Astrocyte (in vitro differentiated cells and primary cell): Measurements from ENCODE around the gene PSMD3. TPM values are rescaled to one million over a fixed set of nuclear protein-coding genes. Genes with fewer than 3 reads are reported as not detected.

Experiments used
- DNase-seq: peaks from one replicate; pipeline ENCODE4 v3.0.0-alpha.2; 2010; ENCODE audit warnings: low read depth
- FAIRE-seq: peaks from 2 replicates; lab custom pipeline; 2011; peaks lifted over from hg19 to GRCh38; lab: Jason Lieb, UNC
- H2AFZ ChIP-seq: 2 replicates; pipeline ENCODE4 v1.6.0; 2012; ENCODE audit warnings: low read depth, low read length, inconsistent platforms
- H3K27ac ChIP-seq: 2 replicates; pipeline ENCODE4 v1.5.1; 2011; ENCODE audit warnings: low read depth, low read length, inconsistent platforms
- H3K27me3 ChIP-seq: 2 replicates; pipeline ENCODE4 v1.6.0; 2011; ENCODE audit warnings: low read length, inconsistent platforms; ENCODE audit not compliant: insufficient read depth
- H3K36me3 ChIP-seq: 2 replicates; pipeline ENCODE4 v1.5.1; 2011; ENCODE audit warnings: low read length, inconsistent platforms; ENCODE audit not compliant: insufficient read depth
- H3K4me1 ChIP-seq: 2 replicates; pipeline ENCODE4 v1.5.1; 2011; ENCODE audit warnings: low read length, inconsistent platforms; ENCODE audit not compliant: insufficient read depth
- H3K4me2 ChIP-seq: 2 replicates; pipeline ENCODE4 v1.6.0; 2012; ENCODE audit warnings: low read length, inconsistent platforms
- H3K4me3 ChIP-seq: 2 replicates; pipeline ENCODE4 v1.5.1; 2011; ENCODE audit warnings: low read depth, mild to moderate bottlenecking, low read length, inconsistent platforms; ENCODE audit not compliant: insufficient read depth
- H3K79me2 ChIP-seq: 2 replicates; pipeline ENCODE4 v1.6.0; 2012; ENCODE audit warnings: mild to moderate bottlenecking, low read length, inconsistent platforms; ENCODE audit not compliant: insufficient read depth
- H3K9ac ChIP-seq: 2 replicates; pipeline ENCODE4 v1.6.0; 2012; ENCODE audit warnings: mild to moderate bottlenecking, low read length, inconsistent platforms
- H3K9me3 ChIP-seq: 2 replicates; pipeline ENCODE4 v1.5.1; 2012; ENCODE audit warnings: low read depth, mild to moderate bottlenecking, low read length, inconsistent platforms; ENCODE audit not compliant: insufficient read depth
- H4K20me1 ChIP-seq: 2 replicates; pipeline ENCODE4 v1.6.0; 2012; ENCODE audit warnings: low read length, inconsistent platforms; ENCODE audit not compliant: insufficient read depth
- H3K27ac Mint-ChIP-seq: one replicate; pipeline ENCODE4 v1.8.0; 2021; ENCODE audit warnings: mild to moderate bottlenecking, mixed read lengths; ENCODE audit not compliant: unreplicated experiment
- H3K27me3 Mint-ChIP-seq: one replicate; pipeline ENCODE4 v1.8.0; 2021; ENCODE audit warnings: low read depth, mixed read lengths; ENCODE audit not compliant: unreplicated experiment
- H3K36me3 Mint-ChIP-seq: one replicate; pipeline ENCODE4 v1.8.0; 2021; ENCODE audit warnings: low read depth, mixed read lengths; ENCODE audit not compliant: unreplicated experiment
- H3K4me1 Mint-ChIP-seq: one replicate; pipeline ENCODE4 v1.8.0; 2021; ENCODE audit warnings: low read depth, mixed read lengths; ENCODE audit not compliant: unreplicated experiment
- H3K4me3 Mint-ChIP-seq: one replicate; pipeline ENCODE4 v1.8.0; 2021; ENCODE audit warnings: mild to moderate bottlenecking, moderate library complexity, mixed read lengths; ENCODE audit not compliant: unreplicated experiment
- H3K9me3 Mint-ChIP-seq: one replicate; pipeline ENCODE4 v1.8.0; 2021; ENCODE audit warnings: mild to moderate bottlenecking, mixed read lengths; ENCODE audit not compliant: unreplicated experiment
- CTCF ChIP-seq: IDR thresholded peaks from 2 replicates; pipeline ENCODE4 v1.5.1; 2011; ENCODE audit warnings: low read depth, mild to moderate bottlenecking, inconsistent platforms, low read length, moderate library complexity; ENCODE audit not compliant: insufficient read depth
- EZH2 ChIP-seq: IDR thresholded peaks from 2 replicates; pipeline ENCODE4 v1.6.1; 2012; ENCODE audit warnings: mild to moderate bottlenecking, low read length, inconsistent platforms; ENCODE audit not compliant: insufficient read depth
- total RNA-seq: library from RNA; stranded (reverse); gene quantifications from 2 replicates; pipeline ENCODE4 v1.2.1, GENCODE V29; 2021

PSMD3 gene
- total RNA-seq, 1 donor from 2014 or later, result 129 TPM

- Mint-ChIP-seq H3K27me3 (peaks cover 9% of the 10 kb centered on the region), H3K4me1 (peaks cover 2% of the 10 kb centered on the region), H3K4me3 (peak overlapping the region; percentile 75), H3K36me3 (no peaks in the 10 kb centered on the region), H3K9me3 (no peaks in the 10 kb centered on the region), H3K27ac (peak overlapping the region; percentile 68)
- peak; percentile 88 for DNase-seq
- Histone ChIP-seq H4K20me1 (no peaks in the 10 kb centered on the region), H3K4me3 (peak overlapping the region; percentile 54), H3K9ac (peak overlapping the region; percentile 71), H3K4me1 (peaks cover 9% of the 10 kb centered on the region), H3K36me3 (no peaks in the 10 kb centered on the region), H3K79me2 (no peaks in the 10 kb centered on the region), H3K9me3 (no peaks in the 10 kb centered on the region), H3K4me2 (peak overlapping the region; percentile 92), H3K27me3 (no peaks in the 10 kb centered on the region), H2AFZ (peak overlapping the region; percentile 89), H3K27ac (peak overlapping the region; percentile 4)
- no peak for FAIRE-seq
- no peak for TF ChIP-seq EZH2
- TF ChIP-seq CTCF, result no peak
Observed at GRCh38 chr17:39952680-39953470, 27.7 kb upstream of the PSMD3 start.

GRCh38 chr17:39953471-39953888 lies 27.1 kb upstream of the PSMD3 start:
- TF ChIP-seq EZH2, result no peak
- no peak for TF ChIP-seq CTCF
- Histone ChIP-seq H3K4me2 (peak overlapping the region; percentile 81), H3K27me3 (no peaks in the 10 kb centered on the region), H3K9ac (peak overlapping the region; percentile 31), H2AFZ (peak overlapping the region; percentile 89), H3K9me3 (no peaks in the 10 kb centered on the region), H3K36me3 (no peaks in the 10 kb centered on the region), H3K27ac (peak overlapping the region; percentile 4), H3K79me2 (no peaks in the 10 kb centered on the region), H3K4me1 (peaks cover 9% of the 10 kb centered on the region), H4K20me1 (no peaks in the 10 kb centered on the region), H3K4me3 (peak overlapping the region; percentile 48)
- peaks cover 2% of the 10 kb centered on the region for H3K4me1 Mint-ChIP-seq
- no peaks in the 10 kb centered on the region for H3K9me3 Mint-ChIP-seq
- H3K27ac Mint-ChIP-seq, result peak overlapping the region; percentile 68
- peaks cover 9% of the 10 kb centered on the region for H3K27me3 Mint-ChIP-seq
- H3K4me3 Mint-ChIP-seq, result peak overlapping the region; percentile 75
- DNase-seq (no peak), FAIRE-seq (no peak)
- H3K36me3 Mint-ChIP-seq, result no peaks in the 10 kb centered on the region

GRCh38 chr17:39954876-39955275 lies 25.7 kb upstream of the PSMD3 start:
- no peak for FAIRE-seq

More at GRCh38 chr17:39954876-39955275, 25.7 kb upstream of the PSMD3 start:
- peaks cover 9% of the 10 kb centered on the region for H3K27me3 Mint-ChIP-seq
- Histone ChIP-seq H3K9ac (no peak overlapping the region), H3K4me3 (no peak overlapping the region), H2AFZ (no peak overlapping the region), H3K4me2 (no peak overlapping the region), H3K27ac (no peak overlapping the region), H3K9me3 (no peaks in the 10 kb centered on the region), H4K20me1 (no peaks in the 10 kb centered on the region), H3K27me3 (no peaks in the 10 kb centered on the region), H3K4me1 (peaks cover 9% of the 10 kb centered on the region), H3K79me2 (no peaks in the 10 kb centered on the region), H3K36me3 (no peaks in the 10 kb centered on the region)
- no peaks in the 10 kb centered on the region for H3K36me3 Mint-ChIP-seq
- TF ChIP-seq EZH2 (no peak), CTCF (no peak)
- no peak for DNase-seq
- H3K4me3 Mint-ChIP-seq, result no peak overlapping the region
- H3K4me1 Mint-ChIP-seq, result peaks cover 4% of the 10 kb centered on the region
- H3K27ac Mint-ChIP-seq, result no peak overlapping the region
- H3K9me3 Mint-ChIP-seq, result no peaks in the 10 kb centered on the region
